K562 (cell line): ENCODE results near the gene VPS45. TPM values are rescaled to one million over a fixed set of nuclear protein-coding genes. Genes with fewer than 3 reads are reported as not detected.

ENCODE experiments used
- EP300 ChIP-seq: IDR thresholded peaks from 2 replicates; pipeline ENCODE4 v1.6.1; 2012; ENCODE audit warnings: low read length, improper control_type of control experiment
- ESRRB ChIP-seq: fragments of 250-450 bp; sonication (Bioruptor Pico); IDR thresholded peaks from 2 replicates; pipeline ENCODE4 v1.5.0; 2020; ENCODE audit warnings: mild to moderate bottlenecking, moderate library complexity, borderline replicate concordance
- HBP1 ChIP-seq: fragments of 450-650 bp; formaldehyde crosslinking; IDR thresholded peaks from 2 replicates; pipeline ENCODE4 v1.4.0; 2022; ENCODE audit warnings: missing genetic modification characterization
- MYNN ChIP-seq, 2 experiments: sonication (generic); formaldehyde crosslinking in 1 of 2; IDR thresholded peaks; 2 replicates each; pipeline versions ENCODE4 v1.5.0 to v1.6.1; 2016 to 2020; ENCODE audit warnings: antibody characterized with exemption in 1 of 2, missing genetic modification reagents in 1 of 2
- NFATC3 ChIP-seq: fragments of 450-650 bp; IDR thresholded peaks from 2 replicates; pipeline ENCODE4 v1.6.1; 2017; ENCODE audit warnings: mild to moderate bottlenecking
- POLR3A ChIP-seq: IDR thresholded peaks from 2 replicates; pipeline ENCODE4 v1.6.1; 2011; ENCODE audit warnings: borderline replicate concordance, mild to moderate bottlenecking, moderate library complexity; ENCODE audit not compliant: insufficient read length, insufficient read depth; ENCODE audit errors: extremely low read depth
- PPARD ChIP-seq: fragments of 250-450 bp; sonication (Bioruptor Pico); IDR thresholded peaks from 2 replicates; pipeline ENCODE4 v1.8.0; 2022; ENCODE audit warnings: inconsistent platforms, mild to moderate bottlenecking, moderate library complexity
- STAG1 ChIP-seq: sonication (generic); formaldehyde crosslinking; IDR thresholded peaks from 2 replicates; pipeline ENCODE4 v1.5.0; 2020; ENCODE audit warnings: missing genetic modification reagents, borderline replicate concordance
- THRAP3 ChIP-seq: fragments of 450-650 bp; IDR thresholded peaks from 2 replicates; pipeline ENCODE4 v1.6.1; 2016; ENCODE audit warnings: mild to moderate bottlenecking, inconsistent platforms, borderline replicate concordance
- ZNF134 ChIP-seq: fragments of 250-450 bp; sonication (Bioruptor Pico); conservative IDR thresholded peaks from 2 replicates; pipeline ENCODE4 v1.4.0; 2020
- ZNF253 ChIP-seq: fragments of 250-450 bp; sonication (Bioruptor Pico); conservative IDR thresholded peaks from 2 replicates; pipeline ENCODE4 v1.6.1; 2021; ENCODE audit warnings: mild to moderate bottlenecking
- ZSCAN32 ChIP-seq: fragments of 450-650 bp; formaldehyde crosslinking; IDR thresholded peaks from 2 replicates; pipeline ENCODE4 v1.4.0; 2020; ENCODE audit warnings: mild to moderate bottlenecking, moderate library complexity
- polyA plus RNA-seq, 8 experiments: library from polyadenylated mRNA; depleted of rRNA in 4 of 8; stranded (reverse) in 5 of 8; unstranded in 3 of 8; fragments of >200 nt; fragmentation: Nextera tagmentation in 2 of 8; fragmentation: Illumina TruSeq in 1 of 8; extraction: Ambion mirVana in 2 of 8; extraction: Trizol in 1 of 8; gene quantifications; 2 replicates each; pipeline versions ENCODE4 v1.2.1 to v1.2.3, GENCODE V29; 2011 to 2014; ENCODE audit warnings: inconsistent platforms in 1 of 8, missing spikeins in 1 of 8
- total RNA-seq, 7 experiments: library from RNA; depleted of rRNA in 6 of 7; stranded (reverse); fragments of >200 nt in 6 of 7; fragmentation: Illumina TruSeq in 2 of 7; extraction: Trizol in 2 of 7; gene quantifications; 2 replicates each; pipeline versions ENCODE4 v1.2.1 to v1.2.3, GENCODE V29; 2011 to 2021; ENCODE audit warnings: low replicate concordance in 1 of 7
- TF ChIP-seq, protein P1 (sequence below), 3 experiments: IDR thresholded peaks in 2 of 3; conservative IDR thresholded peaks in 1 of 3; 2 replicates each; pipeline ENCODE4 v1.5.1; 2011 to 2012; ENCODE audit warnings: low read length in 3 of 3, mild to moderate bottlenecking in 3 of 3, control low read depth in 2 of 3, improper control_type of control experiment in 1 of 3, inconsistent platforms in 1 of 3, low read depth in 1 of 3, mixed read lengths in 1 of 3, moderate library complexity in 1 of 3; ENCODE audit not compliant: insufficient read depth in 2 of 3

VPS45 gene
- total and polyA plus RNA-seq, 9 of the 15 experiments (the other 6 are each of a cell fraction or from before 2014, with no cell fraction given): 17.9 to 48.2 (median 34.4) TPM

- TF ChIP-seq HBP1 (CRISPR knock-in tag) (no peak), MYNN (IDR thresholded peaks at IDR 0.05) (no peak), MYNN (CRISPR knock-in tag; IDR thresholded peaks at IDR 0.05) (no peak), STAG1 (CRISPR knock-in tag) (no peak), ZSCAN32 (CRISPR knock-in tag) (no peak), ESRRB (CRISPR knock-in tag) (no peak), ZNF134 (no peak), EP300 (no peak), POLR3A (no peak), THRAP3 (no peak), PPARD (no peak), ZNF253 (CRISPR knock-in tag) (no peak), NFATC3 (no peak)
- TF ChIP-seq, protein P1, sequence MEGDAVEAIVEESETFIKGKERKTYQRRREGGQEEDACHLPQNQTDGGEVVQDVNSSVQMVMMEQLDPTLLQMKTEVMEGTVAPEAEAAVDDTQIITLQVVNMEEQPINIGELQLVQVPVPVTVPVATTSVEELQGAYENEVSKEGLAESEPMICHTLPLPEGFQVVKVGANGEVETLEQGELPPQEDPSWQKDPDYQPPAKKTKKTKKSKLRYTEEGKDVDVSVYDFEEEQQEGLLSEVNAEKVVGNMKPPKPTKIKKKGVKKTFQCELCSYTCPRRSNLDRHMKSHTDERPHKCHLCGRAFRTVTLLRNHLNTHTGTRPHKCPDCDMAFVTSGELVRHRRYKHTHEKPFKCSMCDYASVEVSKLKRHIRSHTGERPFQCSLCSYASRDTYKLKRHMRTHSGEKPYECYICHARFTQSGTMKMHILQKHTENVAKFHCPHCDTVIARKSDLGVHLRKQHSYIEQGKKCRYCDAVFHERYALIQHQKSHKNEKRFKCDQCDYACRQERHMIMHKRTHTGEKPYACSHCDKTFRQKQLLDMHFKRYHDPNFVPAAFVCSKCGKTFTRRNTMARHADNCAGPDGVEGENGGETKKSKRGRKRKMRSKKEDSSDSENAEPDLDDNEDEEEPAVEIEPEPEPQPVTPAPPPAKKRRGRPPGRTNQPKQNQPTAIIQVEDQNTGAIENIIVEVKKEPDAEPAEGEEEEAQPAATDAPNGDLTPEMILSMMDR (IDR thresholded peaks at IDR 0.05 in 2 of 3, conservative IDR thresholded peaks at IDR 0.05 in 1 of 3; ENCODE audit: insufficient read depth in 2 of 3, low read depth in 1 of 3, low read length in 3 of 3): no peak
Observed at GRCh38 chr1:150083907-150084306, 16.3 kb downstream of the VPS45 start (continued).
